HepG2 (cell line): ENCODE measurements around the gene BICDL2. TPM values are rescaled to one million over a fixed set of nuclear protein-coding genes. Genes with fewer than 3 reads are reported as not detected.

Experiments used
- ATAC-seq: fragments of 200-7000 bp; cut with Tn5 transposase; 3 replicates; pipeline ENCODE4 v1.9.1; 2020; ENCODE audit warnings: mild to moderate bottlenecking, moderate library complexity
- BruUV-seq: library from RNA; stranded (reverse); fragments of 400-500 nt; replicated peaks from 2 replicates; lab custom pipeline; 2021; lab: Mats Ljungman, UMichigan
- CTCF ChIA-PET: fragments of 300-600 bp; formaldehyde crosslinking; extraction: SDS; loops from one replicate; lab custom pipeline; 2021; ENCODE audit warnings: low total read pairs, inconsistent platforms, low intra/inter-chr PET ratio; lab: Yijun Ruan, JAX
- POLR2A ChIA-PET: fragments of 350-600 bp; sonication (Branson Sonifier 250); formaldehyde crosslinking; loops from one replicate; lab custom pipeline; 2020; ENCODE audit warnings: antibody characterized with exemption, inconsistent platforms; lab: Yijun Ruan, JAX
- DNase-seq: peaks from one replicate; pipeline ENCODE4 v3.0.0-alpha.2; 2015; ENCODE audit warnings: low spot score
- FAIRE-seq: peaks from 3 replicates; lab custom pipeline; 2011; peaks lifted over from hg19 to GRCh38; lab: Jason Lieb, UNC
- H2AFZ ChIP-seq: one replicate; pipeline ENCODE4 v1.6.1; 2011; ENCODE audit warnings: low read length, inconsistent platforms
- H3K27ac ChIP-seq: fragments of 300-600 bp; 3 replicates; pipeline ENCODE4 v1.8.0; 2011; ENCODE audit warnings: mixed run types, mild to moderate bottlenecking, mixed read lengths, low read length, inconsistent platforms; ENCODE audit not compliant: insufficient read depth; ENCODE audit errors: extremely low read length
- H3K27me3 ChIP-seq, 2 experiments: fragments of 200-600 bp in 1 of 2; 2 replicates in 1 of 2; 3 replicates in 1 of 2; pipeline versions ENCODE4 v1.6.0 to v1.8.0; 2011; ENCODE audit warnings: low read length in 2 of 2, mild to moderate bottlenecking in 2 of 2, moderate library complexity in 2 of 2, inconsistent platforms in 1 of 2; ENCODE audit not compliant: insufficient read depth in 2 of 2, control insufficient read depth in 1 of 2
- H3K36me3 ChIP-seq, 2 experiments: fragments of 200-600 bp in 1 of 2; replicated peaks in 1 of 2; 2 replicates in 1 of 2; 3 replicates in 1 of 2; pipeline versions ENCODE4 v1.5.1 to v1.8.0; 2011; ENCODE audit warnings: low read length in 2 of 2, inconsistent platforms in 1 of 2; ENCODE audit not compliant: insufficient read depth in 2 of 2, control insufficient read depth in 1 of 2
- H3K4me1 ChIP-seq: 2 replicates; pipeline ENCODE4 v1.5.1; 2012; ENCODE audit warnings: low read length, inconsistent platforms; ENCODE audit not compliant: insufficient read depth
- H3K4me2 ChIP-seq: 2 replicates; pipeline ENCODE4 v1.6.0; 2011; ENCODE audit warnings: low read depth, low read length, inconsistent platforms
- H3K4me3 ChIP-seq, 3 experiments: fragments of 200-600 bp in 1 of 3; sonication (generic), shearing (Covaris generic) in 1 of 3; replicated peaks in 1 of 3; 2 replicates each; pipeline ENCODE4 v1.5.1; 2011 to 2016; ENCODE audit warnings: low read length in 3 of 3, inconsistent platforms in 2 of 3, low read depth in 2 of 3, mild to moderate bottlenecking in 2 of 3, control low read depth in 1 of 3, mixed read lengths in 1 of 3; ENCODE audit not compliant: insufficient read depth in 1 of 3
- H3K79me2 ChIP-seq: one replicate; pipeline ENCODE4 v1.6.1; 2011; ENCODE audit warnings: low read length, inconsistent platforms; ENCODE audit not compliant: insufficient read depth
- H3K9ac ChIP-seq: 2 replicates; pipeline ENCODE4 v1.6.0; 2011; ENCODE audit warnings: mild to moderate bottlenecking, low read depth, low read length, inconsistent platforms; ENCODE audit not compliant: insufficient read depth
- H3K9me3 ChIP-seq: 2 replicates; pipeline ENCODE4 v1.5.1; 2012; ENCODE audit warnings: mild to moderate bottlenecking, low read length
- H4K20me1 ChIP-seq: 2 replicates; pipeline ENCODE4 v1.6.0; 2011; ENCODE audit warnings: inconsistent platforms, mild to moderate bottlenecking, low read length, moderate library complexity; ENCODE audit not compliant: insufficient read depth
- FOSL1 ChIP-seq: sonication (generic); formaldehyde crosslinking; IDR thresholded peaks from 2 replicates; pipeline ENCODE4 v1.9.0; 2021; ENCODE audit warnings: missing genetic modification reagents, borderline replicate concordance
- FOXM1 ChIP-seq: sonication (generic); formaldehyde crosslinking; IDR thresholded peaks from 2 replicates; pipeline ENCODE4 v1.5.0; 2020; ENCODE audit warnings: missing genetic modification reagents
- GATAD2A ChIP-seq: IDR thresholded peaks from 2 replicates; pipeline ENCODE4 v1.6.1; 2016
- JUN ChIP-seq: sonication (generic); formaldehyde crosslinking; IDR thresholded peaks from 2 replicates; pipeline ENCODE4 v1.4.0; 2020; ENCODE audit warnings: mild to moderate bottlenecking, missing genetic modification reagents
- LCORL ChIP-seq, 2 experiments: fragments of 450-650 bp in 1 of 2; sonication (generic) in 1 of 2; formaldehyde crosslinking in 1 of 2; IDR thresholded peaks; 2 replicates each; pipeline versions ENCODE4 v1.5.0 to v1.6.1; 2017 to 2020; ENCODE audit warnings: antibody characterized with exemption in 1 of 2, missing genetic modification reagents in 1 of 2
- NFYC ChIP-seq: IDR thresholded peaks from 2 replicates; pipeline ENCODE4 v1.6.1; 2016; ENCODE audit warnings: missing genetic modification reagents, missing compliant biosample characterization
- NR2F1 ChIP-seq, 2 experiments: fragments of 450-650 bp in 1 of 2; formaldehyde crosslinking in 1 of 2; IDR thresholded peaks; 2 replicates each; pipeline versions ENCODE4 v1.5.0 to v1.6.1; 2016 to 2020; ENCODE audit warnings: mild to moderate bottlenecking in 1 of 2, missing compliant biosample characterization in 1 of 2, missing genetic modification reagents in 1 of 2, moderate library complexity in 1 of 2
- PATZ1 ChIP-seq: sonication (generic); formaldehyde crosslinking; IDR thresholded peaks from 2 replicates; pipeline ENCODE4 v1.4.0; 2020; ENCODE audit warnings: missing genetic modification reagents
- POLR2A ChIP-seq, 2 experiments: IDR thresholded peaks; 2 replicates each; pipeline ENCODE4 v1.6.1; 2011; ENCODE audit warnings: low read depth in 2 of 2, low read length in 2 of 2, mild to moderate bottlenecking in 1 of 2, moderate library complexity in 1 of 2; ENCODE audit not compliant: insufficient read depth in 1 of 2
- POLR2G ChIP-seq: fragments of 200-400 bp; formaldehyde crosslinking; IDR thresholded peaks from 2 replicates; pipeline ENCODE4 v1.6.1; 2018; ENCODE audit warnings: mild to moderate bottlenecking, low read depth, low read length, moderate library complexity
- RBAK ChIP-seq: sonication (generic); formaldehyde crosslinking; IDR thresholded peaks from 2 replicates; pipeline ENCODE4 v1.5.1; 2020; ENCODE audit warnings: mild to moderate bottlenecking, missing genetic modification reagents
- SAFB2 ChIP-seq: sonication (generic); formaldehyde crosslinking; IDR thresholded peaks from 2 replicates; pipeline ENCODE4 v1.5.1; 2020; ENCODE audit warnings: missing genetic modification reagents, low read depth, mild to moderate bottlenecking, borderline replicate concordance
- TEAD3 ChIP-seq: optimal IDR thresholded peaks from 2 replicates; pipeline ENCODE3; 2016; ENCODE audit warnings: borderline replicate concordance
- TSC22D2 ChIP-seq: sonication (generic); formaldehyde crosslinking; IDR thresholded peaks from 2 replicates; pipeline ENCODE4 v1.5.1; 2020; ENCODE audit warnings: missing genetic modification reagents, mild to moderate bottlenecking, borderline replicate concordance
- ZBTB8A ChIP-seq: sonication (generic); formaldehyde crosslinking; IDR thresholded peaks from 2 replicates; pipeline ENCODE4 v1.4.0; 2020; ENCODE audit warnings: mild to moderate bottlenecking, low read depth, missing genetic modification reagents, borderline replicate concordance
- ZC3H4 ChIP-seq: sonication (generic); formaldehyde crosslinking; IDR thresholded peaks from 2 replicates; pipeline ENCODE4 v1.4.0; 2020; ENCODE audit warnings: missing genetic modification reagents, borderline replicate concordance
- ZKSCAN1 ChIP-seq: fragments of 150-350 bp; IDR thresholded peaks from 2 replicates; pipeline ENCODE4 v1.6.1; 2014; ENCODE audit warnings: low read length
- ZNF17 ChIP-seq: sonication (generic); formaldehyde crosslinking; IDR thresholded peaks from 2 replicates; pipeline ENCODE4 v1.5.0; 2020; ENCODE audit warnings: mild to moderate bottlenecking, missing genetic modification reagents
- ZNF20 ChIP-seq: sonication (generic); formaldehyde crosslinking; IDR thresholded peaks from 2 replicates; pipeline ENCODE4 v1.4.0; 2020; ENCODE audit warnings: mild to moderate bottlenecking, moderate library complexity, missing genetic modification reagents
- ZNF232 ChIP-seq: sonication (generic); formaldehyde crosslinking; IDR thresholded peaks from 2 replicates; pipeline ENCODE4 v1.4.0; 2020; ENCODE audit warnings: missing genetic modification reagents, borderline replicate concordance
- ZNF24 ChIP-seq: fragments of 450-650 bp; IDR thresholded peaks from 2 replicates; pipeline ENCODE4 v1.6.1; 2017; ENCODE audit warnings: antibody characterized with exemption, mild to moderate bottlenecking
- ZNF33A ChIP-seq: sonication (generic); formaldehyde crosslinking; IDR thresholded peaks from 2 replicates; pipeline ENCODE4 v1.5.1; 2020; ENCODE audit warnings: missing genetic modification reagents, mild to moderate bottlenecking, moderate library complexity, borderline replicate concordance
- ZNF652 ChIP-seq: IDR thresholded peaks from 2 replicates; pipeline ENCODE4 v1.6.1; 2016; ENCODE audit warnings: low read depth, borderline replicate concordance
- ZNF761 ChIP-seq: sonication (generic); formaldehyde crosslinking; conservative IDR thresholded peaks from 2 replicates; pipeline ENCODE4 v1.4.0; 2020; ENCODE audit warnings: mild to moderate bottlenecking, missing genetic modification reagents
- ZZZ3 ChIP-seq: sonication (generic); formaldehyde crosslinking; IDR thresholded peaks from 2 replicates; pipeline ENCODE4 v1.4.0; 2020; ENCODE audit warnings: missing genetic modification reagents, mild to moderate bottlenecking, borderline replicate concordance
- WGBS: methylation state at CpG from one replicate; pipeline ENCODE4 v1.1.6; 2017; ENCODE audit warnings: low lambda C conversion rate; 5-methylcytosine and 5-hydroxymethylcytosine counted together
- in situ Hi-C: cut with HindIII; loops from 2 replicates; pipeline ENCODE4 v1.10.0; 2017; ENCODE audit warnings: low pct_unique_long_range_greater_than_20kb; ENCODE audit not compliant: extremely low pct_ligation_motif_present
- intact Hi-C: fragments of 100-400 bp; cut with micrococcal nuclease; formaldehyde crosslinking; loops from one replicate; pipeline ENCODE4 v1.10.0; 2022; ENCODE audit not compliant: unreplicated experiment
- polyA plus RNA-seq, 8 experiments: library from polyadenylated mRNA; depleted of rRNA in 3 of 8; stranded (reverse) in 7 of 8; unstranded in 1 of 8; fragments of >200 nt; fragmentation: Illumina TruSeq in 4 of 8; extraction: Trizol in 4 of 8; gene quantifications; 2 replicates each; pipeline versions ENCODE4 v1.2.1 to v1.2.3, GENCODE V29; 2011 to 2016; ENCODE audit warnings: low read depth in 4 of 8, missing spikeins in 1 of 8, mixed read lengths in 1 of 8; ENCODE audit not compliant: insufficient read depth in 1 of 8
- total RNA-seq, 5 experiments: library from RNA; depleted of rRNA; stranded (reverse); fragments of >200 nt; fragmentation: Illumina TruSeq; extraction: Trizol; gene quantifications; 2 replicates each; pipeline ENCODE4 v1.2.3, GENCODE V29; 2016; ENCODE audit warnings: low read depth in 1 of 5

Gene BICDL2
- total and polyA plus RNA-seq, 2 of the 13 experiments (the other 11 are each of a cell fraction or from before 2014, with no cell fraction given), result 0.12 TPM; not detected in 1

GRCh38 chr16:3022208-3022683, 14.5 kb downstream of the BICDL2 start:
- WGBS, result 6% methylated on average over 8 of the region's 8 CpGs
- intact Hi-C loops (no loop called here), in situ Hi-C loops (no loop called here)
- H3K27ac ChIP-seq, result peak overlapping the region; percentile 93
- peaks cover 14 to 17% of the 10 kb centered on the region in 2 experiments; a peak in 4 of 5 replicates for H3K36me3 ChIP-seq
- H4K20me1 ChIP-seq, result peaks cover 31% of the 10 kb centered on the region; the same call in 1 of the 2 replicates
- peaks cover 55% of the 10 kb centered on the region for H3K4me1 ChIP-seq
- CTCF ChIA-PET, result no interaction called here
- H3K27me3 ChIP-seq, result no peaks in the 10 kb centered on the region; a peak in 2 of 5 replicates
- peak overlapping the region; percentile 85 for H3K4me2 ChIP-seq
- no peaks in the 10 kb centered on the region for H3K9me3 ChIP-seq
- peak; percentile 76 for DNase-seq
- H2AFZ ChIP-seq, result no peak overlapping the region
- peak overlapping the region; percentile 65 to 93 (median 76); a peak in 5 of 6 replicates for H3K4me3 ChIP-seq
- H3K79me2 ChIP-seq, result peaks cover 5% of the 10 kb centered on the region
- H3K9ac ChIP-seq, result peak overlapping the region; percentile 99
- POLR2A ChIA-PET, result interaction anchor here (0.6 to 18.8 kb wide), 13 partner anchors 9 to 227 kb away, joined by 3 to 750 read pairs (median 5); partner anchors contain the start of genes CLDN9, IL32, PKMYT1 and ZNF213
- no peak for FAIRE-seq
- ATAC-seq, result peak; percentile 14
- BruUV-seq, result no TSS peak
- TF ChIP-seq NFYC, result no peak
- TF ChIP-seq FOXM1 (CRISPR knock-in tag), result no peak
- peak; percentile 91 for TF ChIP-seq FOSL1 (CRISPR knock-in tag)
- no peak for TF ChIP-seq LCORL (IDR thresholded peaks at IDR 0.05)
- peak; percentile 28; the same call in 1 of the 2 replicates for TF ChIP-seq LCORL (CRISPR knock-in tag; IDR thresholded peaks at IDR 0.05)
- no peak for TF ChIP-seq ZNF232 (CRISPR knock-in tag)
- TF ChIP-seq GATAD2A, result peak; percentile 16; the same call in 1 of the 2 replicates
- no peak for TF ChIP-seq SAFB2 (CRISPR knock-in tag)
- peak; percentile 62; the same call in 1 of the 2 replicates for TF ChIP-seq JUN (CRISPR knock-in tag)
- no peak for TF ChIP-seq RBAK
- no peak for TF ChIP-seq ZBTB8A (CRISPR knock-in tag)
- TF ChIP-seq ZC3H4 (CRISPR knock-in tag), result 0 out of 2 replicates have a peak, but pooled peaks have one; percentile 22
- no peak for TF ChIP-seq ZNF20 (CRISPR knock-in tag)
- no peak for TF ChIP-seq ZNF24
- no peak for TF ChIP-seq ZNF17 (CRISPR knock-in tag)
- no peak for TF ChIP-seq ZNF761 (CRISPR knock-in tag)
- peak; percentile 86 for TF ChIP-seq PATZ1 (CRISPR knock-in tag)
- TF ChIP-seq TSC22D2 (CRISPR knock-in tag), result no peak
- TF ChIP-seq ZKSCAN1, result no peak
- peak; percentile 89 for TF ChIP-seq TEAD3 (CRISPR knock-in tag)
- TF ChIP-seq ZZZ3 (CRISPR knock-in tag), result 0 out of 2 replicates have a peak, but pooled peaks have one; percentile 33
- TF ChIP-seq POLR2G, result peak; percentile 48
- peak in 1 of 2 experiments; percentile 40; a peak in 1 of 4 replicates for TF ChIP-seq NR2F1 (CRISPR knock-in tag; IDR thresholded peaks at IDR 0.05)
- no peak for TF ChIP-seq ZNF652
- TF ChIP-seq ZNF33A, result no peak
- TF ChIP-seq POLR2A (IDR thresholded peaks at IDR 0.05; ENCODE audit: insufficient read depth in 1 of 2, low read depth in 2 of 2, low read length in 2 of 2), result peak in 1 of 2 experiments; percentile 40; a peak in 2 of 4 replicates
